AG04450 (cell line): ENCODE measurements around the gene PATE1. TPM values are rescaled to one million over a fixed set of nuclear protein-coding genes. Genes with fewer than 3 reads are reported as not detected.

Source experiments
- CTCF ChIA-PET: fragments of 300-600, 350-600 bp; formaldehyde crosslinking; extraction: SDS; loops from one replicate; lab custom pipeline; 2022; ENCODE audit warnings: antibody characterized with exemption, inconsistent platforms; lab: Charles Lee
- POLR2A ChIA-PET: fragments of 350-600 bp; formaldehyde crosslinking; extraction: SDS; loops from one replicate; lab custom pipeline; 2021; ENCODE audit warnings: antibody characterized with exemption, inconsistent platforms; lab: Yijun Ruan, JAX
- DNase-seq: peaks from one replicate; pipeline ENCODE4 v3.0.0-alpha.2; 2011; ENCODE audit warnings: low read depth, low spot score
- H3K27ac ChIP-seq: one replicate; pipeline ENCODE4 v1.5.1; 2012; ENCODE audit warnings: low read depth, low read length, control low read depth
- H3K27me3 ChIP-seq: one replicate; pipeline ENCODE4 v1.6.0; 2012; ENCODE audit warnings: low read length; ENCODE audit not compliant: control insufficient read depth, insufficient read depth
- H3K4me3 ChIP-seq: 2 replicates; pipeline ENCODE4 v1.5.1; 2011; ENCODE audit warnings: mild to moderate bottlenecking, low read depth, low read length, control low read depth
- H3K9me3 ChIP-seq: 2 replicates; pipeline ENCODE4 v1.5.1; 2012; ENCODE audit warnings: low read length; ENCODE audit not compliant: control insufficient read depth, insufficient read depth
- polyA plus RNA-seq: library from polyadenylated mRNA; depleted of rRNA; stranded (reverse); fragments of >200 nt; gene quantifications from 2 replicates; pipeline ENCODE4 v1.2.3, GENCODE V29; 2011
- TF ChIP-seq, protein P1 (sequence below): IDR thresholded peaks from 2 replicates; pipeline ENCODE4 v1.5.1; 2011; ENCODE audit warnings: low read depth, low read length, control low read depth, inconsistent platforms

Gene PATE1
- polyA plus RNA-seq, 1 experiment: not detected

DNA sequence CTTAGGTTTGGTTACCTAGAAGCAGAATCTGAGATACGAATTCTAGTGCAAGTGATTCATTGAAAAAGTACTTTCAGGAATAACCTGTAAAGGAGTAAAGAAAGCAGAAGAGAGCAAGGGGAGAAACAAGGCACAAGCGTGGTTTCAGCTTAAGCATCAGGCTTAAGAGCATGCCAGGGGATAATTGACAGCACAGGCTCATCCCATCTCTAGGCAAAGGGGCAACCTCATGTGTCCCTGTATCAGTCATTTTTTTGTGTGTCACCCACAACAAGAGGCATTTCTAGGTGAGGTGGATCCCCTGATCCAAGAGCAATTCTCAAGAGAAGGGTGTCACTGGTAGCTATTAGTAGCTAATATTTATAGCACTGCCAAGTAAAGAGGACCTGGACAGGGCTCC, 24.5 kb downstream of the PATE1 start:
- H3K4me3 ChIP-seq: no peak overlapping the region
- H3K27me3 ChIP-seq: no peaks in the 10 kb centered on the region
- POLR2A ChIA-PET: no interaction called here
- TF ChIP-seq, protein P1, sequence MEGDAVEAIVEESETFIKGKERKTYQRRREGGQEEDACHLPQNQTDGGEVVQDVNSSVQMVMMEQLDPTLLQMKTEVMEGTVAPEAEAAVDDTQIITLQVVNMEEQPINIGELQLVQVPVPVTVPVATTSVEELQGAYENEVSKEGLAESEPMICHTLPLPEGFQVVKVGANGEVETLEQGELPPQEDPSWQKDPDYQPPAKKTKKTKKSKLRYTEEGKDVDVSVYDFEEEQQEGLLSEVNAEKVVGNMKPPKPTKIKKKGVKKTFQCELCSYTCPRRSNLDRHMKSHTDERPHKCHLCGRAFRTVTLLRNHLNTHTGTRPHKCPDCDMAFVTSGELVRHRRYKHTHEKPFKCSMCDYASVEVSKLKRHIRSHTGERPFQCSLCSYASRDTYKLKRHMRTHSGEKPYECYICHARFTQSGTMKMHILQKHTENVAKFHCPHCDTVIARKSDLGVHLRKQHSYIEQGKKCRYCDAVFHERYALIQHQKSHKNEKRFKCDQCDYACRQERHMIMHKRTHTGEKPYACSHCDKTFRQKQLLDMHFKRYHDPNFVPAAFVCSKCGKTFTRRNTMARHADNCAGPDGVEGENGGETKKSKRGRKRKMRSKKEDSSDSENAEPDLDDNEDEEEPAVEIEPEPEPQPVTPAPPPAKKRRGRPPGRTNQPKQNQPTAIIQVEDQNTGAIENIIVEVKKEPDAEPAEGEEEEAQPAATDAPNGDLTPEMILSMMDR: no peak
- no peak overlapping the region for H3K27ac ChIP-seq
- DNase-seq: no peak
- CTCF ChIA-PET: no interaction called here
- H3K9me3 ChIP-seq: no peaks in the 10 kb centered on the region

DNA sequence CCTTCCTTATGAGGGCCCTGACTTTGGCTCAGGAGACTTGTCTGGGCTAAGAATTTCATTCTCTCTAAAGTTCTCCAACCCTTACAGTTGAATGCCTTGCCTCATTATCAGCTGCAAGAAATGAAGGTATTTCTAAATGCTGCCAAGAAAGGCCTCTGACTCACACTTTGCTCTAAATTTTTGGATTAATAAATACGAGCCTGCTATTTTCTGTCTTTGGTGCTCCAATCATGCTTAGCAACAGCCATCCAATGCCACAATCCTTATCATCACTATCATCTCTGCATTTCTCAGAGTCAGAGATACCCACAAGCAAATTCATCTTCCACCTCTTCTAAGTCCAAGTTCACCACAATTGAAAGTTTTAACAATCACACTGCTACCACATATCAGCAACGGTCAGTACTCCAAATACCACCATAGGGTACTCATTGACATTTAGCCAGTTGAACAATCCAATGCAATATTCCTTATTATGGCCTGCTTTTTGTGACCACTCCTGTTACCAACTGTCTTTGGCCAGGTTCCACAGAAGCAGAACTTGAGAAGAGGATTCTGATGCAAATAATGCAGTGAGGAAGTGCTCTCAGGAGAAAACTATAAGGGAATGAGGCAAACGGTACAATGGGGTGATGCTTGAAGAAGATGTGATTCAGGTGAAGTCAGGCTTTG, 26.9 kb downstream of the PATE1 start:
- Histone ChIP-seq H3K27me3 (no peaks in the 10 kb centered on the region), H3K9me3 (no peaks in the 10 kb centered on the region), H3K4me3 (no peak overlapping the region), H3K27ac (no peak overlapping the region)
- CTCF ChIA-PET: no interaction called here
- TF ChIP-seq, protein P1: no peak
- POLR2A ChIA-PET: no interaction called here
- no peak for DNase-seq

DNA sequence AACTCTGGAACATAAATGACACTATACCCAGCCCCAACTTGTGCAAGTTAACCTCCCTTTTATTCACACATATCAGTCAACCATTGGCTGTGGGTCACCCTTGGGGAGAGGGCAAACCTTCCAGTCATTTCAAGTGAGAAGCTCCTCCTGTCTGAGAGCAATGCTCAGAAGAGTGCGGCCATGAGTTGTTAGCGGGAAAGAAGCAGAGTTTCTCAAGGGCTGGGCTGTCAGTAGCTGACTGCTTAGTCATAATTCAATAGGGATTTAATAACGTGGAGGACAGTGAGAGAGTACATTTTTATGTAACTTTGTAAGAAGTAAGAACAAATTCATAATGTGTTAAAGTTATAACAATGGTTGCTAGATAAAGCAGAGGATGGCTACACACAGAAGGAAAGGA, 27.4 kb downstream of the PATE1 start:
- ChIA-PET POLR2A (no interaction called here), CTCF (no interaction called here)
- no peak for DNase-seq
- H3K27me3 ChIP-seq: no peaks in the 10 kb centered on the region
- no peak overlapping the region for H3K4me3 ChIP-seq
- H3K9me3 ChIP-seq: no peaks in the 10 kb centered on the region
- H3K27ac ChIP-seq: no peak overlapping the region
- TF ChIP-seq, protein P1: no peak

DNA sequence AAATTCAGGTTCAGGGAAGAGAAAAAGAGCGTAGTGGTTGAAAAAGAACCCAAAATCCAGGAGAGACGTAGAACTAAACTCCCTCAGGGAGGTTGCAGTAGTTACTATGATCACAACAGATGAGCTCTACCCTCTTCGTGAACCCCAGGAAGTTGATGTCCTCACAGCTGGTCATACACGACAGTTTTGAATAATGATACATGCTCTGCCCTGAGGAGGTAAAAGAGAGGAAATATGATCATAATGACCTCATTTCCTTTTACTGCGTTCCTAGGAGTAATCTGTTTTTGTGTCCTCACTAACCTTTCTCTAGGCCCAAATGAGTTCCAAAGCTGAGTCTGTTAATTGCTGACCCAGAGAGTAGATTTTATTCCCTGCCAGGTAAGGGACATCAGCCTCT, 31.2 kb downstream of the PATE1 start:
- Histone ChIP-seq H3K27ac (no peak overlapping the region), H3K4me3 (no peak overlapping the region), H3K27me3 (no peaks in the 10 kb centered on the region), H3K9me3 (no peaks in the 10 kb centered on the region)
- CTCF ChIA-PET: no interaction called here
- TF ChIP-seq, protein P1: no peak
- no peak for DNase-seq
- POLR2A ChIA-PET: no interaction called here

DNA sequence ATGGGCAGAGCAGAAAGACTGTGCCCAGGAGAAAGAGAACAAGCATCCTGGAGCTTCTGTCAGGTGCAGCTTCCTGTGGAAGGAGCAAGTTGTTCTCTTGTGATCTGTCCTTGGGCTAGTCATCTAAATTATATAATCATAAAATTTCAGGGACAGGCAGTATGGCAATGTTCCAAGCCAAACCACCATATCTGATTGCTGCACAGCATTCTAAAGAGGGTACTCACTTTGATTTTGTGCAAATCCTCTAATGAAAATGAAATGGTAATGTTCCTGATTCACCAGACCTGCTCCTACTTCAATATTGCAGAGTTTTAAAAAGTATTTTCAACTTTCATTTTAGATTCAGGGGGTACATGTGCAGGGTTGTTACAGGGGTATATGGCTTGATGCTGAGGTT, 32.6 kb downstream of the PATE1 start, which contains the start of gene PATE2:
Gene PATE2, minus strand, starts transcription at position 101 of the 400 bp plus-strand sequence. Its CDS starts 55 bp downstream, at position 46.
- no peaks in the 10 kb centered on the region for H3K27me3 ChIP-seq
- CTCF ChIA-PET: no interaction called here

More for the DNA sequence above, 32.6 kb downstream of the PATE1 start, which contains the start of gene PATE2:
- H3K4me3 ChIP-seq: no peak within 1 kb of the TSS
- TF ChIP-seq, protein P1: no peak
- H3K27ac ChIP-seq: no peak within 1 kb of the TSS
- no peak for DNase-seq
- POLR2A ChIA-PET: no interaction called here
- no peaks in the 10 kb centered on the region for H3K9me3 ChIP-seq
